Measurements from ENCODE around the gene GPR61.

Gene GPR61

DNA sequence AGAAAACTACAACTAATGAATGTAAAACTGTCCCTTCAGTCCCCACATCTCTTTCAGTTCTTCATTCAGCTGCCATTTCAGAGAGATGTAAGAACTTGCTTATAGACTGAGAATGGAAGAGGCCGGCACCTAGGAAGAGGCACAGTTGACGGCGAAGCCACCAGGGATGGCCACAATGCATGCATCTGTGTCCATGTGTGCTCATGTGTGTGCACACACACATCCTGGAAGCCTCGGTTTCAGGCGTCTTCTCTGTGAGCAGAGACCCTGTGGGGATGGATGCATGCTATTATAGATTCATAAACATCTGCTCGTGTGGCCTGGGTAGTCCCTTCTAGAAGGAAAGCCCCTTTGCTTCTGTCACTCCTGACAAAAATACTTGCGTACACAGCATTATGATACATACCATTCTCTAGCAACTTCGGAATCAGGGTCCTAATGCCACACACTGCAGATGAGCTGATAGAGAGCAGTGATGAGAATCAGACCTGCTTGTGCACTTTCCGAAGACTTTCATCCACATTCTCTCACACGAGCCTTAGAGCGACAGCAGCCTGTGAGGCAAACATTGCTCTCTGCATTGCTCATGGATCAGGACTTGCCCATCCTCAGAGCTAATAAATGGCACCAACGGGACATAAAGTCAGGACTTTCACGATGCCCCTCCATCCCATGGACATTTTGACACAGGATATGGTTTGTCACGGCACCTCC, 12.4 kb upstream of the GPR61 start:
- Histone ChIP-seq H3K4me1 (ENCODE audit: control insufficient read depth, insufficient read depth, low read length, poor library complexity, severe bottlenecking) (peaks cover 17% of the 10 kb centered on the region), H3K4me3 (ENCODE audit: insufficient read depth, low read depth, low read length, poor library complexity, severe bottlenecking) (no peak overlapping the region), H3K36me3 (ENCODE audit: control insufficient read depth, insufficient read depth, low read length) (no peaks in the 10 kb centered on the region), H3K27ac (ENCODE audit: insufficient read depth, low read length, poor library complexity, severe bottlenecking) (no peak overlapping the region), H3K9me3 (ENCODE audit: control insufficient read depth, low read length) (no peaks in the 10 kb centered on the region), H3K27me3 (replicated peaks; ENCODE audit: control insufficient read depth, insufficient read depth, low read length, poor library complexity, severe bottlenecking) (no peaks in the 10 kb centered on the region)
- DNase-seq = no peak

- peaks cover 22% of the 10 kb centered on the region for H3K4me1 ChIP-seq (ENCODE audit: control insufficient read depth, insufficient read depth, low read length, poor library complexity, severe bottlenecking)
- no peaks in the 10 kb centered on the region for H3K9me3 ChIP-seq (ENCODE audit: control insufficient read depth, low read length)
- no peaks in the 10 kb centered on the region for H3K36me3 ChIP-seq (ENCODE audit: control insufficient read depth, insufficient read depth, low read length)
- H3K27ac ChIP-seq (ENCODE audit: insufficient read depth, low read length, poor library complexity, severe bottlenecking) = no peak overlapping the region
- H3K4me3 ChIP-seq (ENCODE audit: insufficient read depth, low read depth, low read length, poor library complexity, severe bottlenecking) = no peak overlapping the region
- no peak for DNase-seq
- H3K27me3 ChIP-seq (replicated peaks; ENCODE audit: control insufficient read depth, insufficient read depth, low read length, poor library complexity, severe bottlenecking) = no peaks in the 10 kb centered on the region
These were observed 11.6 kb upstream of the GPR61 start for GRCh38 chr1:109527846-109528695.

- Histone ChIP-seq H3K9me3 (ENCODE audit: control insufficient read depth, low read length) (no peaks in the 10 kb centered on the region), H3K36me3 (ENCODE audit: control insufficient read depth, insufficient read depth, low read length) (no peaks in the 10 kb centered on the region), H3K27ac (ENCODE audit: insufficient read depth, low read length, poor library complexity, severe bottlenecking) (no peak overlapping the region), H3K27me3 (replicated peaks; ENCODE audit: control insufficient read depth, insufficient read depth, low read length, poor library complexity, severe bottlenecking) (no peaks in the 10 kb centered on the region), H3K4me1 (ENCODE audit: control insufficient read depth, insufficient read depth, low read length, poor library complexity, severe bottlenecking) (peaks cover 22% of the 10 kb centered on the region), H3K4me3 (ENCODE audit: insufficient read depth, low read depth, low read length, poor library complexity, severe bottlenecking) (no peak overlapping the region)
- DNase-seq = no peak
These were observed 11.0 kb upstream of the GPR61 start for GRCh38 chr1:109528712-109529111.

- no peak overlapping the region for H3K4me3 ChIP-seq (ENCODE audit: insufficient read depth, low read depth, low read length, poor library complexity, severe bottlenecking)
- no peaks in the 10 kb centered on the region for H3K9me3 ChIP-seq (ENCODE audit: control insufficient read depth, low read length)
- no peaks in the 10 kb centered on the region for H3K27me3 ChIP-seq (replicated peaks; ENCODE audit: control insufficient read depth, insufficient read depth, low read length, poor library complexity, severe bottlenecking)
- no peak overlapping the region for H3K27ac ChIP-seq (ENCODE audit: insufficient read depth, low read length, poor library complexity, severe bottlenecking)
- H3K36me3 ChIP-seq (ENCODE audit: control insufficient read depth, insufficient read depth, low read length) = no peaks in the 10 kb centered on the region
- peaks cover 22% of the 10 kb centered on the region for H3K4me1 ChIP-seq (ENCODE audit: control insufficient read depth, insufficient read depth, low read length, poor library complexity, severe bottlenecking)
- no peak for DNase-seq
These were observed 9.7 kb upstream of the GPR61 start for GRCh38 chr1:109529881-109530456.

GRCh38 chr1:109530457-109531087, 9.1 kb upstream of the GPR61 start:
- Histone ChIP-seq H3K9me3 (ENCODE audit: control insufficient read depth, low read length) (no peaks in the 10 kb centered on the region), H3K27me3 (replicated peaks; ENCODE audit: control insufficient read depth, insufficient read depth, low read length, poor library complexity, severe bottlenecking) (no peaks in the 10 kb centered on the region), H3K4me3 (ENCODE audit: insufficient read depth, low read depth, low read length, poor library complexity, severe bottlenecking) (no peak overlapping the region), H3K27ac (ENCODE audit: insufficient read depth, low read length, poor library complexity, severe bottlenecking) (peak overlapping the region; percentile 17), H3K36me3 (ENCODE audit: control insufficient read depth, insufficient read depth, low read length) (no peaks in the 10 kb centered on the region), H3K4me1 (ENCODE audit: control insufficient read depth, insufficient read depth, low read length, poor library complexity, severe bottlenecking) (peaks cover 22% of the 10 kb centered on the region)
- DNase-seq = no peak

GRCh38 chr1:109531380-109531779, 8.3 kb upstream of the GPR61 start:
- Histone ChIP-seq H3K4me3 (ENCODE audit: insufficient read depth, low read depth, low read length, poor library complexity, severe bottlenecking) (no peak overlapping the region), H3K27me3 (replicated peaks; ENCODE audit: control insufficient read depth, insufficient read depth, low read length, poor library complexity, severe bottlenecking) (no peaks in the 10 kb centered on the region), H3K4me1 (ENCODE audit: control insufficient read depth, insufficient read depth, low read length, poor library complexity, severe bottlenecking) (peaks cover 22% of the 10 kb centered on the region), H3K36me3 (ENCODE audit: control insufficient read depth, insufficient read depth, low read length) (no peaks in the 10 kb centered on the region), H3K27ac (ENCODE audit: insufficient read depth, low read length, poor library complexity, severe bottlenecking) (no peak overlapping the region), H3K9me3 (ENCODE audit: control insufficient read depth, low read length) (no peaks in the 10 kb centered on the region)
- DNase-seq = no peak

GRCh38 chr1:109531826-109532364, 7.8 kb upstream of the GPR61 start:
- H3K27me3 ChIP-seq (replicated peaks; ENCODE audit: control insufficient read depth, insufficient read depth, low read length, poor library complexity, severe bottlenecking) = no peaks in the 10 kb centered on the region
- no peak for DNase-seq
- no peak overlapping the region for H3K27ac ChIP-seq (ENCODE audit: insufficient read depth, low read length, poor library complexity, severe bottlenecking)
- H3K36me3 ChIP-seq (ENCODE audit: control insufficient read depth, insufficient read depth, low read length) = no peaks in the 10 kb centered on the region
- peaks cover 22% of the 10 kb centered on the region for H3K4me1 ChIP-seq (ENCODE audit: control insufficient read depth, insufficient read depth, low read length, poor library complexity, severe bottlenecking)
- H3K9me3 ChIP-seq (ENCODE audit: control insufficient read depth, low read length) = no peaks in the 10 kb centered on the region
- peak overlapping the region; percentile 50 for H3K4me3 ChIP-seq (ENCODE audit: insufficient read depth, low read depth, low read length, poor library complexity, severe bottlenecking)

DNA sequence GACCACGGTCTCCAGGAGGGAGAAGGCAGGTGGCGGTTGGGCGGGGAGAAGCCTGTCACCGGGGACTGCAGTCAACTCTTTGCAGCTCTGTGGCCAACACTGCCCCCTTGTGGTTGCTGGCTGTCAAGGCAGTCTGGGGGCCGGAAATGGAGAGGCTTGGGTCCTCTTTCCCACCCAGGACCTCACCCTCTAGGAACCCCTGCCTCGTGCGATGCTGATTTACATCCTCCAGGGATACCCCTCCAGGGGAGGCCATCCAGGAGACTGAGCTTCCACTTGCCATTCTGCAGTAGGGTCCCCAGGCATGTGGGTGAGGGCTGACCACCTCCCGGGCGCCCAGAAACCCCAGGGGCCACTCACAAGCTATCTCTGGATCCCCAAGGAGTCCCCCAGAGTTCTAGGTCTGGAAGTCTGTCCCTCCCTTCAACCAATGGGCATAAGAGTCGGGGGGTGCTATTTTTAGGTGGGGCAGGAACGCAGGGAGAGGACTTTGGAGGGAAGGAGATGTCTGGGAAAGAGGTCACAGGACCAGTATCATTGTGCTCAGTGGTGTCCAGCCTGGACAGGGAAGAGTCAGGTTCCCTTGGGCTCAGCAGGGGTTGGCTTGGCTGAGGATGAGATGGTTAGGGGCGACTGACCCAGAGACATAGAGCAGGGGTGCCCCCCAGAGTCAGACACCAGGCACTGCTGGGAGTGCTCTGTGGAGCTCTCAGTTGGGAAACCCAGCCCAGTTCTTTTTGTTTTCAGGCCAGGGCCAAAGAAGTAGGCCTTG, 7.1 kb upstream of the GPR61 start:
- Histone ChIP-seq H3K4me3 (ENCODE audit: insufficient read depth, low read depth, low read length, poor library complexity, severe bottlenecking) (peak overlapping the region; percentile 50), H3K36me3 (ENCODE audit: control insufficient read depth, insufficient read depth, low read length) (no peaks in the 10 kb centered on the region), H3K4me1 (ENCODE audit: control insufficient read depth, insufficient read depth, low read length, poor library complexity, severe bottlenecking) (peaks cover 22% of the 10 kb centered on the region), H3K27ac (ENCODE audit: insufficient read depth, low read length, poor library complexity, severe bottlenecking) (no peak overlapping the region), H3K9me3 (ENCODE audit: control insufficient read depth, low read length) (no peaks in the 10 kb centered on the region), H3K27me3 (replicated peaks; ENCODE audit: control insufficient read depth, insufficient read depth, low read length, poor library complexity, severe bottlenecking) (no peaks in the 10 kb centered on the region)
- peak; percentile 75 to 88 (median 84) for DNase-seq

DNA sequence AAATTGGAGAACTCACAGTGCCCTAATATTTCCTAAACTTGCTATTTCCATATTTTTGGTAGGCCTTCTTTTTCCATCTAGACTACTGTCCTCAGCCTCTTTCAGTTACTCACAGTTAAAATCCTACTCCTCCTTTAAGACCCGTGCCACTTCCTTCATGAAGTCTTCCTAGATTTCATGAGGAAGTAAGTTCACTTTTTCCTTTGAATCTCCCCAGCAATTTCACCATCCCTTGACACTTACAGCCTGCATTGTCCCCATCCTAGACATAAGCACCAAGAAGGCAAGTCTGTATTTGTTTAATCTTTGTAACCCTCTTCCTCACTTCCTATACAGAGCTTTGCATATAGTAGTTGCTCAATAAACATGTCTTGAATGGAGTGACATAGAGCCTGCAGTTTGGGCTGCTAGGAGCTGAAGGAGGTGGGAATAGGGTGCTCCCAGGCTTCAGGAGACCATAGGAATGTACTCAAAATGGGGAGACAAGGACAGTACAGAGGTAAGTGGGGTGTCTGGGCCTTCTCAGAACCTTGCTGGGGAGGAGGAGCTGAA, 5.3 kb upstream of the GPR61 start:
- Histone ChIP-seq H3K4me3 (ENCODE audit: insufficient read depth, low read depth, low read length, poor library complexity, severe bottlenecking) (no peak overlapping the region), H3K27ac (ENCODE audit: insufficient read depth, low read length, poor library complexity, severe bottlenecking) (no peak overlapping the region), H3K27me3 (replicated peaks; ENCODE audit: control insufficient read depth, insufficient read depth, low read length, poor library complexity, severe bottlenecking) (no peaks in the 10 kb centered on the region), H3K9me3 (ENCODE audit: control insufficient read depth, low read length) (no peaks in the 10 kb centered on the region), H3K36me3 (ENCODE audit: control insufficient read depth, insufficient read depth, low read length) (no peaks in the 10 kb centered on the region), H3K4me1 (ENCODE audit: control insufficient read depth, insufficient read depth, low read length, poor library complexity, severe bottlenecking) (peaks cover 22% of the 10 kb centered on the region)
- DNase-seq = no peak

Measured in effector memory CD4-positive, alpha-beta T cell (primary cell).